ENCODE measurements around the gene MACROD2.

MACROD2 gene

GRCh38 chr20:15047601-15048000 is 1052.3 kb downstream of the MACROD2 start:
- DNase-seq (ENCODE audit: low read depth in 2 of 2), result no peak

- DNase-seq (ENCODE audit: low read depth in 2 of 2), result no peak
Measured at GRCh38 chr20:15056246-15056645, 1060.9 kb downstream of the MACROD2 start.

- DNase-seq (ENCODE audit: low read depth in 2 of 2), result no peak
Measured at GRCh38 chr20:15058841-15059240, 1063.5 kb downstream of the MACROD2 start.

- DNase-seq (ENCODE audit: low read depth in 2 of 2), result no peak
Measured at GRCh38 chr20:15059438-15059837, 1064.1 kb downstream of the MACROD2 start.

GRCh38 chr20:15060265-15061060 is 1065.1 kb downstream of the MACROD2 start:
- no peak for DNase-seq (ENCODE audit: low read depth in 2 of 2)

- no peak for DNase-seq (ENCODE audit: low read depth in 2 of 2)
Measured at GRCh38 chr20:15061061-15061430, 1065.7 kb downstream of the MACROD2 start.

- DNase-seq (ENCODE audit: low read depth in 2 of 2), result no peak
Measured at GRCh38 chr20:15061955-15062354, 1066.6 kb downstream of the MACROD2 start.

- no peak for DNase-seq (ENCODE audit: low read depth in 2 of 2)
Measured at GRCh38 chr20:15063081-15063480, 1067.8 kb downstream of the MACROD2 start.

GRCh38 chr20:15064741-15065140 is 1069.4 kb downstream of the MACROD2 start:
- no peak for DNase-seq (ENCODE audit: low read depth in 2 of 2)

GRCh38 chr20:15065794-15066193 is 1070.5 kb downstream of the MACROD2 start:
- no peak for DNase-seq (ENCODE audit: low read depth in 2 of 2)

GRCh38 chr20:15068486-15068885 is 1073.2 kb downstream of the MACROD2 start:
- DNase-seq (ENCODE audit: low read depth in 2 of 2), result no peak

- no peak for DNase-seq (ENCODE audit: low read depth in 2 of 2)
Measured at GRCh38 chr20:15069355-15069754, 1074.0 kb downstream of the MACROD2 start.

- DNase-seq (ENCODE audit: low read depth in 2 of 2), result no peak
Measured at GRCh38 chr20:15071085-15071808, 1075.9 kb downstream of the MACROD2 start.

- no peak for DNase-seq (ENCODE audit: low read depth in 2 of 2)
Measured at GRCh38 chr20:15072316-15072715, 1077.0 kb downstream of the MACROD2 start.

GRCh38 chr20:15075586-15075985 is 1080.3 kb downstream of the MACROD2 start:
- DNase-seq (ENCODE audit: low read depth in 2 of 2), result no peak

- no peak for DNase-seq (ENCODE audit: low read depth in 2 of 2)
Measured at GRCh38 chr20:15076785-15077184, 1081.5 kb downstream of the MACROD2 start.

GRCh38 chr20:15077733-15078250 is 1082.5 kb downstream of the MACROD2 start:
- no peak for DNase-seq (ENCODE audit: low read depth in 2 of 2)

GRCh38 chr20:15079594-15080340 is 1084.5 kb downstream of the MACROD2 start:
- no peak for DNase-seq (ENCODE audit: low read depth in 2 of 2)

GRCh38 chr20:15081261-15081660 is 1085.9 kb downstream of the MACROD2 start:
- no peak for DNase-seq (ENCODE audit: low read depth in 2 of 2)

- no peak for DNase-seq (ENCODE audit: low read depth in 2 of 2)
Measured at GRCh38 chr20:15091421-15092037, 1096.2 kb downstream of the MACROD2 start.

- DNase-seq (ENCODE audit: low read depth in 2 of 2), result no peak
Measured at GRCh38 chr20:15098351-15098750, 1103.0 kb downstream of the MACROD2 start.

GRCh38 chr20:15099130-15099529 is 1103.8 kb downstream of the MACROD2 start:
- no peak for DNase-seq (ENCODE audit: low read depth in 2 of 2)

Measured in stimulated activated CD4-positive, alpha-beta T cell treated with anti-CD3 and anti-CD28 coated beads, Interleukin-1b, Interleukin-23, amount 100 ng/mL, for 1 hour (primary cell).